GM12878 (cell line): ENCODE data around the gene PTPRD. TPM values are rescaled to one million over a fixed set of nuclear protein-coding genes. Genes with fewer than 3 reads are reported as not detected.

Experiments
- ATAC-seq: fragments of 200-7000 bp; cut with Tn5 transposase; 3 replicates; pipeline ENCODE4 v1.9.1; 2020; ENCODE audit warnings: mild to moderate bottlenecking, moderate library complexity
- BruUV-seq: library from RNA; stranded (reverse); fragments of 400-500 nt; replicated peaks from 2 replicates; lab custom pipeline; 2021; lab: Mats Ljungman, UMichigan
- CTCF ChIA-PET: fragments of 300-600 bp; sonication (Branson Sonifier 250); formaldehyde crosslinking; extraction: SDS; loops from one replicate; lab custom pipeline; 2021; ENCODE audit warnings: inconsistent platforms; lab: Yijun Ruan, JAX
- POLR2A ChIA-PET: fragments of 350-600 bp; formaldehyde crosslinking; extraction: SDS; loops from one replicate; lab custom pipeline; 2021; ENCODE audit warnings: inconsistent platforms; lab: Charles Lee
- RAD21 ChIA-PET: fragments of 300-600 bp; sonication (Branson Sonifier 250); formaldehyde crosslinking; loops from one replicate; lab custom pipeline; 2023; ENCODE audit warnings: antibody characterized with exemption; ENCODE audit not compliant: unreplicated experiment; lab: Charles Lee
- SMC1A ChIA-PET: fragments of 300-600 bp; sonication (Branson Sonifier 250); formaldehyde crosslinking; loops from one replicate; lab custom pipeline; 2023; ENCODE audit not compliant: unreplicated experiment, uncharacterized antibody; lab: Charles Lee
- DNase-seq: peaks from one replicate; pipeline ENCODE4 v3.0.0-alpha.2; 2011; ENCODE audit warnings: low read depth, low spot score
- FAIRE-seq: peaks from 3 replicates; lab custom pipeline; 2011; peaks lifted over from hg19 to GRCh38; lab: Jason Lieb, UNC
- H2AFZ ChIP-seq: 2 replicates; pipeline ENCODE4 v1.6.0; 2011; ENCODE audit warnings: low read depth, low read length, control low read depth; ENCODE audit not compliant: control insufficient read depth
- H3K27ac ChIP-seq: 2 replicates; pipeline ENCODE4 v1.5.1; 2011; ENCODE audit warnings: control low read depth; ENCODE audit not compliant: control insufficient read depth, insufficient read depth
- H3K27me3 ChIP-seq, 2 experiments: replicated peaks in 1 of 2; 2 replicates each; pipeline versions ENCODE4 v1.6.0 to v1.6.1; 2011; ENCODE audit warnings: low read length in 1 of 2; ENCODE audit not compliant: control insufficient read depth in 2 of 2, insufficient read depth in 2 of 2
- H3K36me3 ChIP-seq, 2 experiments: 2 replicates each; pipeline ENCODE4 v1.5.1; 2011; ENCODE audit warnings: low read length in 1 of 2; ENCODE audit not compliant: control insufficient read depth in 2 of 2, insufficient read depth in 2 of 2
- H3K4me1 ChIP-seq: 2 replicates; pipeline ENCODE4 v1.6.1; 2011; ENCODE audit warnings: mild to moderate bottlenecking, low read length, moderate library complexity, mixed read lengths; ENCODE audit not compliant: control insufficient read depth, insufficient read depth
- H3K4me2 ChIP-seq: 2 replicates; pipeline ENCODE4 v1.6.0; 2011; ENCODE audit warnings: control low read depth; ENCODE audit not compliant: control insufficient read depth, insufficient read depth
- H3K4me3 ChIP-seq: fragments of 200-600 bp; sonication (generic); 2 replicates; pipeline ENCODE4 v1.5.1; 2016
- H3K79me2 ChIP-seq: 2 replicates; pipeline ENCODE4 v1.6.0; 2011; ENCODE audit warnings: low read length; ENCODE audit not compliant: control insufficient read depth, insufficient read depth
- H3K9ac ChIP-seq: 2 replicates; pipeline ENCODE4 v1.8.0; 2011; ENCODE audit warnings: low read length, control low read depth, mixed read lengths; ENCODE audit not compliant: control insufficient read depth, insufficient read depth
- H3K9me3 ChIP-seq: replicated peaks from 3 replicates; pipeline ENCODE4 v1.5.1; 2011; ENCODE audit warnings: mild to moderate bottlenecking, low read length; ENCODE audit not compliant: control insufficient read depth, insufficient read depth
- H4K20me1 ChIP-seq: 2 replicates; pipeline ENCODE4 v1.6.0; 2011; ENCODE audit not compliant: control insufficient read depth, insufficient read depth
- BCL11A ChIP-seq: IDR thresholded peaks from 2 replicates; pipeline ENCODE4 v1.6.1; 2011; ENCODE audit warnings: low read depth, low read length
- BCLAF1 ChIP-seq: fragments of 450-650 bp; IDR thresholded peaks from 2 replicates; pipeline ENCODE4 v1.6.1; 2017; ENCODE audit warnings: antibody characterized with exemption, mild to moderate bottlenecking, moderate library complexity
- CEBPB ChIP-seq, 2 experiments: fragments of 150-350 bp in 1 of 2; IDR thresholded peaks; 2 replicates each; pipeline ENCODE4 v1.6.1; 2012 to 2014; ENCODE audit warnings: low read depth in 2 of 2, low read length in 2 of 2, borderline replicate concordance in 1 of 2, inconsistent platforms in 1 of 2
- CHD4 ChIP-seq: fragments of 200-600 bp; sonication (generic); IDR thresholded peaks from 2 replicates; pipeline ENCODE4 v1.6.1; 2016; ENCODE audit warnings: mild to moderate bottlenecking
- MXI1 ChIP-seq: fragments of 150-350 bp; IDR thresholded peaks from 2 replicates; pipeline ENCODE4 v1.6.1; 2011; ENCODE audit warnings: low read depth, mild to moderate bottlenecking, inconsistent platforms, low read length, improper control_type of control experiment
- NFYB ChIP-seq: IDR thresholded peaks from 2 replicates; pipeline ENCODE4 v1.6.1; 2011; ENCODE audit warnings: low read depth, mild to moderate bottlenecking, low read length, improper control_type of control experiment, moderate library complexity; ENCODE audit not compliant: insufficient read depth
- RB1 ChIP-seq: fragments of 450-650 bp; formaldehyde crosslinking; IDR thresholded peaks from 2 replicates; pipeline ENCODE4 v1.6.1; 2017; ENCODE audit warnings: mild to moderate bottlenecking, borderline replicate concordance
- SUPT20H ChIP-seq: IDR thresholded peaks from 2 replicates; pipeline ENCODE4 v1.6.1; 2011; ENCODE audit warnings: low read depth, mild to moderate bottlenecking, low read length, moderate library complexity, borderline replicate concordance; ENCODE audit not compliant: control insufficient read depth
- TCF3 ChIP-seq: IDR thresholded peaks from 2 replicates; pipeline ENCODE4 v1.6.1; 2012; ENCODE audit warnings: low read depth, mild to moderate bottlenecking, low read length, borderline replicate concordance; ENCODE audit not compliant: insufficient read depth
- WGBS: methylation state at CpG from one replicate; pipeline ENCODE4 v1.1.6; 2016; ENCODE audit warnings: low lambda C conversion rate; ENCODE audit not compliant: insufficient replicate concordance, insufficient coverage; ENCODE audit errors: missing lambda C conversion rate; 5-methylcytosine and 5-hydroxymethylcytosine counted together
- in situ Hi-C: fragments of 300-500 bp; cut with MboI; formaldehyde crosslinking; loops from 9 replicates; pipeline ENCODE4 v1.14.3; 2018; ENCODE audit warnings: mixed read lengths
- intact Hi-C: fragments of 100-400 bp; cut with micrococcal nuclease; formaldehyde crosslinking; loops from one replicate; pipeline ENCODE4 v1.14.2; 2022; ENCODE audit not compliant: unreplicated experiment
- polyA plus RNA-seq, 11 experiments: library from polyadenylated mRNA; depleted of rRNA in 4 of 11; unstranded in 6 of 11; stranded (reverse) in 5 of 11; fragments of >200 nt; fragmentation: Nextera tagmentation in 4 of 11; fragmentation: Illumina TruSeq in 1 of 11; extraction: Ambion mirVana in 4 of 11; extraction: Trizol in 1 of 11; gene quantifications; 1 replicate in 1 of 11; 2 replicates in 10 of 11; pipeline versions ENCODE4 v1.2.1 to v1.2.3, GENCODE V29; 2011 to 2016; ENCODE audit warnings: inconsistent platforms in 2 of 11, missing spikeins in 2 of 11, low read depth in 1 of 11
- total RNA-seq, 4 experiments: library from RNA; depleted of rRNA in 3 of 4; stranded (reverse); fragments of >200 nt in 3 of 4; fragmentation: Illumina TruSeq in 1 of 4; extraction: Trizol in 1 of 4; gene quantifications; 2 replicates each; pipeline versions ENCODE4 v1.2.1 to v1.2.3, GENCODE V29; 2013 to 2021
- TF ChIP-seq, protein P1 (sequence below): IDR thresholded peaks from 2 replicates; pipeline ENCODE4 v1.6.1; 2011; ENCODE audit warnings: borderline replicate concordance, low read depth, mild to moderate bottlenecking, moderate library complexity, low read length; ENCODE audit not compliant: insufficient read depth, poor library complexity, severe bottlenecking
- TF ChIP-seq, protein P2 (sequence below): fragments of 450-650 bp; formaldehyde crosslinking; IDR thresholded peaks from 2 replicates; pipeline ENCODE4 v1.4.0; 2020; ENCODE audit warnings: mild to moderate bottlenecking, moderate library complexity

Gene PTPRD
- total and polyA plus RNA-seq, 10 of the 15 experiments (the other 5 are each of a cell fraction or from before 2014, with no cell fraction given), result under 0.01 to 0.05 (median 0.01) TPM; not detected in 7

DNA sequence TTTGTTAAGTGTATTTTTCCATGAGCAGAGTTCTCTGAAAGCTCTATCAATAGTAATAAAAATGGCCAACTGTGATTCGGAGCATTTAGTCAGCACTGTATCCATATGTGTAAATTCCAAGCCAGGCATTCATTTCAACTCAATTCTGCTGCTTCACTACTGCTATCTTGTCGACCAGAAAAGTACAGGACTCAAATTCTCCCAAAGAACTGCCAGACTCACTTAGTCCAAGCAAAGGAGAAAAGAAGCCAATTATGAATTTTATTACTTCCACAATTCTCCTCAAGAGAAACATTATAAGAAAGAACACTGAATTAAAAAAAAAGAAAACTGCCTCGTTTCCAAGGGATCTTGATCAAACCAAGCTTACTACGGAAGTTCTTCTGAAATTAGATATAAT lies 1906.9 kb downstream of the PTPRD start (continued):
- TF ChIP-seq, protein P1, sequence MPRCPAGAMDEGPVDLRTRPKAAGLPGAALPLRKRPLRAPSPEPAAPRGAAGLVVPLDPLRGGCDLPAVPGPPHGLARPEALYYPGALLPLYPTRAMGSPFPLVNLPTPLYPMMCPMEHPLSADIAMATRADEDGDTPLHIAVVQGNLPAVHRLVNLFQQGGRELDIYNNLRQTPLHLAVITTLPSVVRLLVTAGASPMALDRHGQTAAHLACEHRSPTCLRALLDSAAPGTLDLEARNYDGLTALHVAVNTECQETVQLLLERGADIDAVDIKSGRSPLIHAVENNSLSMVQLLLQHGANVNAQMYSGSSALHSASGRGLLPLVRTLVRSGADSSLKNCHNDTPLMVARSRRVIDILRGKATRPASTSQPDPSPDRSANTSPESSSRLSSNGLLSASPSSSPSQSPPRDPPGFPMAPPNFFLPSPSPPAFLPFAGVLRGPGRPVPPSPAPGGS, result no peak
- TF ChIP-seq, protein P2, sequence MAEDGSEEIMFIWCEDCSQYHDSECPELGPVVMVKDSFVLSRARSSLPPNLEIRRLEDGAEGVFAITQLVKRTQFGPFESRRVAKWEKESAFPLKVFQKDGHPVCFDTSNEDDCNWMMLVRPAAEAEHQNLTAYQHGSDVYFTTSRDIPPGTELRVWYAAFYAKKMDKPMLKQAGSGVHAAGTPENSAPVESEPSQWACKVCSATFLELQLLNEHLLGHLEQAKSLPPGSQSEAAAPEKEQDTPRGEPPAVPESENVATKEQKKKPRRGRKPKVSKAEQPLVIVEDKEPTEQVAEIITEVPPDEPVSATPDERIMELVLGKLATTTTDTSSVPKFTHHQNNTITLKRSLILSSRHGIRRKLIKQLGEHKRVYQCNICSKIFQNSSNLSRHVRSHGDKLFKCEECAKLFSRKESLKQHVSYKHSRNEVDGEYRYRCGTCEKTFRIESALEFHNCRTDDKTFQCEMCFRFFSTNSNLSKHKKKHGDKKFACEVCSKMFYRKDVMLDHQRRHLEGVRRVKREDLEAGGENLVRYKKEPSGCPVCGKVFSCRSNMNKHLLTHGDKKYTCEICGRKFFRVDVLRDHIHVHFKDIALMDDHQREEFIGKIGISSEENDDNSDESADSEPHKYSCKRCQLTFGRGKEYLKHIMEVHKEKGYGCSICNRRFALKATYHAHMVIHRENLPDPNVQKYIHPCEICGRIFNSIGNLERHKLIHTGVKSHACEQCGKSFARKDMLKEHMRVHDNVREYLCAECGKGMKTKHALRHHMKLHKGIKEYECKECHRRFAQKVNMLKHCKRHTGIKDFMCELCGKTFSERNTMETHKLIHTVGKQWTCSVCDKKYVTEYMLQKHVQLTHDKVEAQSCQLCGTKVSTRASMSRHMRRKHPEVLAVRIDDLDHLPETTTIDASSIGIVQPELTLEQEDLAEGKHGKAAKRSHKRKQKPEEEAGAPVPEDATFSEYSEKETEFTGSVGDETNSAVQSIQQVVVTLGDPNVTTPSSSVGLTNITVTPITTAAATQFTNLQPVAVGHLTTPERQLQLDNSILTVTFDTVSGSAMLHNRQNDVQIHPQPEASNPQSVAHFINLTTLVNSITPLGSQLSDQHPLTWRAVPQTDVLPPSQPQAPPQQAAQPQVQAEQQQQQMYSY, result no peak
- no peak for TF ChIP-seq BCL11A
- TF ChIP-seq TCF3, result no peak
- no peak for TF ChIP-seq CHD4
- no peak for TF ChIP-seq CEBPB (IDR thresholded peaks at IDR 0.05; ENCODE audit: borderline replicate concordance in 1 of 2, low read depth in 2 of 2, low read length in 2 of 2)
- TF ChIP-seq MXI1, result no peak

GRCh38 chr9:8703904-8704303 lies 1908.9 kb downstream of the PTPRD start:
- H3K27ac ChIP-seq, result no peak overlapping the region
- no peaks in the 10 kb centered on the region for H3K27me3 ChIP-seq
- in situ Hi-C loops (no loop called here), intact Hi-C loops (no loop called here)
- H2AFZ ChIP-seq, result no peak overlapping the region
- no peak for FAIRE-seq
- no peaks in the 10 kb centered on the region for H3K9me3 ChIP-seq
- no peaks in the 10 kb centered on the region for H3K4me1 ChIP-seq
- ChIA-PET RAD21 (no interaction called here), SMC1A (no interaction called here), POLR2A (no interaction called here), CTCF (no interaction called here)
- H3K4me3 ChIP-seq, result no peak overlapping the region
- no peak for ATAC-seq
- no peak overlapping the region for H3K9ac ChIP-seq
- H4K20me1 ChIP-seq, result no peaks in the 10 kb centered on the region
- 52% methylated on average over 3 of the region's 3 CpGs for WGBS
- no TSS peak for BruUV-seq
- no peak for DNase-seq
- no peaks in the 10 kb centered on the region for H3K79me2 ChIP-seq
- H3K4me2 ChIP-seq, result no peak overlapping the region
- H3K36me3 ChIP-seq, result no peaks in the 10 kb centered on the region
- TF ChIP-seq NFYB (no peak), RB1 (no peak), SUPT20H (no peak), BCLAF1 (no peak)
